Measurements from ENCODE around the gene RASSF1.

The RASSF1 gene

DNA sequence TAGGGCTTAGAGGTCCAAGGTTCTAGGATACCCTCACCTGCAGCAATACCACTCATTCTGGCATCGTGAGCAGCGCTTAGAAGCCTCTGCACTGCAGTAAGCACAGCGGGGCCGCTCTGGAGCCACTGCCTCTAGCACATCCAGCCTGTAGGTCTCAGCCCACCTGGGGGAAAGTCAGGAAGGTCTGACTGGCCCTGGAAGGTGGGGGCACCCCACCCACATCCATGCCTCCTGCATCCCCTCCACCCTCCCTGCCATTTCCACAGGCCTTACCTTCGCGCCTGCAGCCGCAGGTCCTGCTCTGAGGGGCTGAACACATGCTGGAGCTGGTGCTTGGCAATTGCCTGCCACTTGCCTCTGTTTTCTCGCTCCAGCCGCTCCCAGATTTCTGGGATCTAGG, 901 bp upstream of the RASSF1 start:
- TF ChIP-seq, protein P1, sequence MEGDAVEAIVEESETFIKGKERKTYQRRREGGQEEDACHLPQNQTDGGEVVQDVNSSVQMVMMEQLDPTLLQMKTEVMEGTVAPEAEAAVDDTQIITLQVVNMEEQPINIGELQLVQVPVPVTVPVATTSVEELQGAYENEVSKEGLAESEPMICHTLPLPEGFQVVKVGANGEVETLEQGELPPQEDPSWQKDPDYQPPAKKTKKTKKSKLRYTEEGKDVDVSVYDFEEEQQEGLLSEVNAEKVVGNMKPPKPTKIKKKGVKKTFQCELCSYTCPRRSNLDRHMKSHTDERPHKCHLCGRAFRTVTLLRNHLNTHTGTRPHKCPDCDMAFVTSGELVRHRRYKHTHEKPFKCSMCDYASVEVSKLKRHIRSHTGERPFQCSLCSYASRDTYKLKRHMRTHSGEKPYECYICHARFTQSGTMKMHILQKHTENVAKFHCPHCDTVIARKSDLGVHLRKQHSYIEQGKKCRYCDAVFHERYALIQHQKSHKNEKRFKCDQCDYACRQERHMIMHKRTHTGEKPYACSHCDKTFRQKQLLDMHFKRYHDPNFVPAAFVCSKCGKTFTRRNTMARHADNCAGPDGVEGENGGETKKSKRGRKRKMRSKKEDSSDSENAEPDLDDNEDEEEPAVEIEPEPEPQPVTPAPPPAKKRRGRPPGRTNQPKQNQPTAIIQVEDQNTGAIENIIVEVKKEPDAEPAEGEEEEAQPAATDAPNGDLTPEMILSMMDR (IDR thresholded peaks at IDR 0.05; ENCODE audit: low read length) = no peak
- TF ChIP-seq EZH2 (IDR thresholded peaks at IDR 0.05; ENCODE audit: borderline replicate concordance, low read length) = no peak
- no peak overlapping the region for H3K27ac ChIP-seq (ENCODE audit: low read depth, low read length, poor library complexity, severe bottlenecking)
- H3K36me3 ChIP-seq (ENCODE audit: insufficient read depth, low read length) = peaks cover 3% of the 10 kb centered on the region; the same call in 1 of the 2 replicates
- H3K4me2 ChIP-seq (ENCODE audit: low read length) = peak overlapping the region; percentile 76; the same call in 1 of the 2 replicates
- H3K4me3 ChIP-seq (ENCODE audit: low read depth, low read length, poor library complexity, severe bottlenecking) = peak overlapping the region; percentile 58
- no peaks in the 10 kb centered on the region for H3K27me3 ChIP-seq (ENCODE audit: insufficient read depth, low read length)
- H2AFZ ChIP-seq (ENCODE audit: low read length) = no peak overlapping the region
- H4K20me1 ChIP-seq (ENCODE audit: insufficient read depth, low read length) = no peaks in the 10 kb centered on the region
- no peak overlapping the region; the same call in 1 of the 2 replicates for H3K9ac ChIP-seq (ENCODE audit: low read length)
- peaks cover 3% of the 10 kb centered on the region for H3K79me2 ChIP-seq (ENCODE audit: insufficient read depth, low read length)
- H3K9me3 ChIP-seq (ENCODE audit: low read length) = no peaks in the 10 kb centered on the region
- 0 out of 2 replicates have a peak, but pooled peaks cover 5% of the 10 kb centered on the region for H3F3A ChIP-seq (ENCODE audit: insufficient read depth, low read length)
- H3K9me2 ChIP-seq (ENCODE audit: low read depth, low read length) = no peaks in the 10 kb centered on the region
- peaks cover 48% of the 10 kb centered on the region for H3K4me1 ChIP-seq (ENCODE audit: insufficient read depth, low read length, severe bottlenecking)

DNA sequence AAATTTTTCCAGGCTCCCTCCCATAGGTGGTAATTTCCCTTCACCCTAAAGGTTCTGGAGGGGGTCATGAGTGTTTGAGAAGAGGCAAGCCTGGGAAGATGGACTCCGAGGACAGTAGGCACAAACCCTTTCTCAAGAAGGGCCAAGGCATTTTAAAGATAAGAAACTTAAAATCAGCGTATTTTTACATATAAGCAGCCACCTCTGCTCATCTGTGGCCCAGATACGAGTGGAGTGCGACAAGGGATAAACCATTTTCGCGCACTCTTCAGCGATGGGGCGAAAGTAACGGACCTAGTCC, 539 bp downstream of the RASSF1 start:
- no peak overlapping the region for H3K27ac ChIP-seq (ENCODE audit: low read depth, low read length, poor library complexity, severe bottlenecking)
- H3K9me2 ChIP-seq (ENCODE audit: low read depth, low read length) = no peaks in the 10 kb centered on the region
- H3K36me3 ChIP-seq (ENCODE audit: insufficient read depth, low read length) = peaks cover 4% of the 10 kb centered on the region; the same call in 1 of the 2 replicates
- 0 out of 2 replicates have a peak, but pooled peaks cover 5% of the 10 kb centered on the region for H3F3A ChIP-seq (ENCODE audit: insufficient read depth, low read length)
- peak overlapping the region; percentile 58 for H3K4me3 ChIP-seq (ENCODE audit: low read depth, low read length, poor library complexity, severe bottlenecking)
- H3K4me1 ChIP-seq (ENCODE audit: insufficient read depth, low read length, severe bottlenecking) = peaks cover 52% of the 10 kb centered on the region
- no peak overlapping the region for H2AFZ ChIP-seq (ENCODE audit: low read length)
- no peak for TF ChIP-seq EZH2 (IDR thresholded peaks at IDR 0.05; ENCODE audit: borderline replicate concordance, low read length)
- TF ChIP-seq, protein P1 (IDR thresholded peaks at IDR 0.05; ENCODE audit: low read length) = no peak
- H4K20me1 ChIP-seq (ENCODE audit: insufficient read depth, low read length) = no peaks in the 10 kb centered on the region
- peak overlapping the region; percentile 76 for H3K4me2 ChIP-seq (ENCODE audit: low read length)
- H3K9ac ChIP-seq (ENCODE audit: low read length) = peak overlapping the region; percentile 53; the same call in 1 of the 2 replicates
- no peaks in the 10 kb centered on the region for H3K9me3 ChIP-seq (ENCODE audit: low read length)
- H3K79me2 ChIP-seq (ENCODE audit: insufficient read depth, low read length) = peaks cover 18% of the 10 kb centered on the region
- no peaks in the 10 kb centered on the region for H3K27me3 ChIP-seq (ENCODE audit: insufficient read depth, low read length)

- Histone ChIP-seq H3K36me3 (ENCODE audit: insufficient read depth, low read length) (peaks cover 6% of the 10 kb centered on the region; the same call in 1 of the 2 replicates), H3F3A (ENCODE audit: insufficient read depth, low read length) (0 out of 2 replicates have a peak, but pooled peaks cover 5% of the 10 kb centered on the region), H3K9me3 (ENCODE audit: low read length) (no peaks in the 10 kb centered on the region), H3K27me3 (ENCODE audit: insufficient read depth, low read length) (no peaks in the 10 kb centered on the region), H3K4me2 (ENCODE audit: low read length) (peak overlapping the region; percentile 76), H3K9ac (ENCODE audit: low read length) (peak overlapping the region; percentile 53; the same call in 1 of the 2 replicates), H3K4me1 (ENCODE audit: insufficient read depth, low read length, severe bottlenecking) (peaks cover 57% of the 10 kb centered on the region), H2AFZ (ENCODE audit: low read length) (no peak overlapping the region), H3K9me2 (ENCODE audit: low read depth, low read length) (no peaks in the 10 kb centered on the region), H3K4me3 (ENCODE audit: low read depth, low read length, poor library complexity, severe bottlenecking) (peak overlapping the region; percentile 58), H3K27ac (ENCODE audit: low read depth, low read length, poor library complexity, severe bottlenecking) (no peak overlapping the region), H4K20me1 (ENCODE audit: insufficient read depth, low read length) (no peaks in the 10 kb centered on the region), H3K79me2 (ENCODE audit: insufficient read depth, low read length) (peaks cover 22% of the 10 kb centered on the region)
- TF ChIP-seq EZH2 (IDR thresholded peaks at IDR 0.05; ENCODE audit: borderline replicate concordance, low read length) = no peak
- TF ChIP-seq, protein P1 (IDR thresholded peaks at IDR 0.05; ENCODE audit: low read length) = no peak
Observed at GRCh38 chr3:50339485-50340146, 1.0 kb downstream of the RASSF1 start.

Measured in OCI-LY1 (cell line).